HG03575 (cell line): ENCODE results near the gene DYNC1H1.

Source experiments
- ATAC-seq: cut with Tn5 transposase; IDR thresholded peaks from one replicate; pipeline ENCODE4 v1.9.1; 2021; ENCODE audit not compliant: unreplicated experiment, insufficient number of reproducible peaks, low FRiP score; ENCODE audit errors: extremely low read depth

DYNC1H1 gene

DNA sequence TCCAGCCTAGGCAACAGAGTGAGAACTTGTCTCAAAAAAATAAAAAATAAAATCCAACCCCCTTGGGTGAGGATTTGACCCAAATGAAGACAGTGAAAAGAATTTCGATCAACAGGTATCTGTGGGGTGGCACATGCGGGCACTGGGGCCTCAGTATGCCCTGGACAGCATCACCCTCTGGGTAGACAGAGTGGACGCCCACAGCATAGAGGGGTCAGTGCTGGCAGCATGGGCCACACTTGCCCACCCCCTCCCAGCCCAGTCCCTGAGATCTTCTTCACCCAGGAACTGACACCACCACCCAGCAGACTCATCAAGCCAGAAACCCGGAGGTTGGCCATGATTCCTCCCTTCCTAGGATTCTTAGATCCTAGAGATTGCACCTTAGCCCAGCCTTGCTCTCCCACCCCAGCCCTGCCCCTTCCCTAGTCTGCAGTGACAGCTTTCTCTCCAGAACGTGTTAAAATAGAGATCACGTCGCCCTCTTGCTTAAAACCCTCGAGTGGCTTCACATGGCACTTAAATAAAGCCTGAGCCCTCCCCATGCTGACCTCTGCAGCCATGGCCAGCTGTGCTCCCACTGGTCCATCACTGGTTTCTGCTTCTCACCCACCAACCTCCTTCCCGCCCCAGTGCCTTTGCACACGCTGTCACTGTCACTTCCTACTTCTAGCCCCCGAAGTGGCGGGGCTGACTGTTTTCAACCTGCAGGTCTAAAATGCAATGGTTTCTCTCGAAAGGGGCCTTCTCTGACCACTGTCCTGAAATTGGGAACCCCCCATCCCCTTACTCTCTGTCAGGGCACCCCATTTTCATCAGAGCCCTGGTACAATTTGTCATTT, 26.2 kb upstream of the DYNC1H1 start:
- ATAC-seq: no peak

GRCh38 chr14:101939646-101940170, 24.7 kb upstream of the DYNC1H1 start:
- no peak for ATAC-seq

DNA sequence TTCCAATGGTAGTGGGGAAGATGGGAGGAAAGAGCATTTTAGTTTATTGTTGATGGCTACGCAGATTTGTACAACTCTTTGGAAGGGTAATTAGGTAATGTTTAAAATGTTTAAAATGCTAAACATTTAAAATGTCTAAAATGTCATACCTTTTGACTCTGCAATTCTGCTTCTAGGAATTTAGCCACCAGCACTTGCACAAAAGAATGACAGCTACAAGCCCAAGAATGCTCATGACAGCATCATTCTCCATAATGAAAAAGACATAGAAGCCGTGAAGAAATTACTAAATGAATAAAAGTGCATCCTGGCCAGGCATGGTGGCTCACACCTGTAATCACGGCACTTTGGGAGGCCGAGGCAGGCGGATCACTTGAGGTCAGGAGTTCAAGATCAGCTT, 19.9 kb upstream of the DYNC1H1 start:
- no peak for ATAC-seq

DNA sequence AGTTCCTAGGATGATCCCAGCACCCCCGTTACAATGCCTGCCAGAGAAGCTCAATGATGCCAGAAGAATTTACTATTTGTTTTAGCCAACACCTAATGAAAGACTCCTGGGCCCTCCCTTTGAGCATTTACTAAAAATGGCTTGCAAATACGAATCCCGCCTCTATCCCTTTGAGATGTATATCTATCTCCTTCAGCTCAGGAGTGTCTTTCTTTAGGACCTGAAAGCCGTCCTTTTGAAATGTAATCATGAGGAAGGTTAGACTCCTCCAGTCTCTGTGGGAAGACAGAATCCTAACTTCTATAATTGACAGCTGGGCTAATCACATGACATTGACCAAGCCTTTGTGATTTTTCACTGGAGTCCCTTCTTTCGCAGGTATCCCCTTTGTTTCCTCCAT, 19.2 kb upstream of the DYNC1H1 start:
- no peak for ATAC-seq

DNA sequence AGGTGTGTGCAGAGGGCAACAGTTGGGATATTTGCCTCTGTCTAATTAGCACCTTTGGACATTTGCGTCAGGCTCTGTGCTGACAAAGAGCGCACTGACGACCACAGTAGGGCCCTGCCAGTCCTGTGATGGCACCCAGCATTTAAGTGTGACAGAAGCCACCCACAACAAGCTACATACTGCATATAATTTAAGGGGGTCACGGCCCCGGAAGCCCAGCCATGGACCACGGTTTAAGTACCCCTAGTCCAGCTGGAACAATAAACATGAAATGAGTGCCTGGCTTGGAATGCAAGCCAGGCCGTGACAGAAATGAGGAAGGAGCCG, 16.8 kb upstream of the DYNC1H1 start:
- peak; percentile 19 for ATAC-seq

- ATAC-seq: peak; percentile 85
These were observed 16.3 kb upstream of the DYNC1H1 start for GRCh38 chr14:101947904-101948665.

- ATAC-seq: no peak
These were observed 15.6 kb upstream of the DYNC1H1 start for GRCh38 chr14:101948666-101949216.

DNA sequence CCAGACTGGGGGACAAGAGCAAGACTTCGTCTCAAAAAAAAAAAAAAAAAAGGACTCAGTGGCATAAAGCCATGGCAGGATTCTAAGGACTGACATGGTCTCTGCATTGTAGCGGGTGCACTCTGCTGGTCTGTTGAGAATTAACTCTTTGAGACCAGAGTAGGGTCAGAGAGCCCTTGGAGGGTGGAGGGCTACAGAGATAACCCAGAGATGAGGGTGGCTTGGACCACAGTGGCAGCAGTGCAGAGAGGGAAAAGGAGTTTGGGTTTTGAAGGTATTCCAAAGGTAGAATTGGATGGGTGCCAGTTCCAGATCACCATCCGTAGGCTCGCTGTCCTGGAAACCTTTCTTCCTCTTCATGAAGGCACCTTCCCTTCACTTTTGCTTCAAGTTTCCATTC, 14.3 kb upstream of the DYNC1H1 start:
- ATAC-seq: no peak

DNA sequence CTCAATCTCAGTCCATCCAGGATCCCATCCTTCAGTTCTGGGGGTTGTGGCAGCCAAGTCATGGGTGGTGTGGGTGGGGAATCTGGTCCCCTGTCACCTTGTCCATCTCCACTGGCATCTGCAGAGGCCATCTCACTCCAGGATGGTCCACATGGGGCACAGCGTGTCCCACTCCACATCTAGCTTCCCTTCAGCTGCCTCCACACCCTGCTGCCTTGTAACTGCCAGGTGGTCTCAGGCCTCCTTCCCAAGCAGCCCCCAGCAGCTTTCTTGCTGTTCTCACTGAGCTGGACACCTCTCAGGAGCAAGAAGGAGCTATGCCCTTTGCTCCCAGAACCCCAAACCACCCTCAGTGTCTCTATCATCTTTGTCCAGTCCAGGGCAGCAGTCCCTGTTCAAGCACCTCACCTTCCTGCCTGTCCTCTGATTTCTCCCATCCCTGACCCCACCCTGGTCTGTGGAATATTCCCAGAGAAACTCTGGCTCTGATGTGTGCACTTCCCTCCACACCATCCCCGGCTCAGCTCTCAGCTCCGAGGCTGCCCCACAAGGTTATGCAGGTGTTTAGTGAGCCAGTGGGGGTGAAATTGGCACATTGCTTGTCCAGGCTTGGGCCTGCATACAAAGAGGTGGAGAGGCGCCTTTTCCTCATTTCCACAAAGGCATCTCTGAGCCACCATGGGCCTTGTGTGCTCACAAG, 13.7 kb upstream of the DYNC1H1 start:
- no peak for ATAC-seq

DNA sequence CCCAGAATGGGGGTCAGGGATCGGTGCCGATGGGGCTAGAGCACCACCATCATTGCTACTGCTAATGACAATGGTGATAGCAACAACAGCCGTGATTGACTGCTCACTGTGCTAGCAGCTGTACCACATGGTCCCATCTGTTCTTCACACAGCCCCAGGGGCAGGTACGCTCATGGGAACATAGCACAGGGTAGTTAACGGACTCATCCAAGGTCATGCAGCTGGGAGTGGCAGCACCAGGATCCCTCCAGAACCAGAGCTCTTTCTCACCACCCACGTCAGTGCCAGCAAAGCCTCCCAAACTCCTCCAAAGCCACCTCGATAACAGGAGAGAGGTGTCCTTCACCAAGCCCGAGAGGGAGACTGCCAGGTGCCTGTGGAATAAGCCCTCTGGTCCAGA, 11.2 kb upstream of the DYNC1H1 start:
- no peak for ATAC-seq

GRCh38 chr14:101954501-101954900, 9.9 kb upstream of the DYNC1H1 start:
- no peak for ATAC-seq

DNA sequence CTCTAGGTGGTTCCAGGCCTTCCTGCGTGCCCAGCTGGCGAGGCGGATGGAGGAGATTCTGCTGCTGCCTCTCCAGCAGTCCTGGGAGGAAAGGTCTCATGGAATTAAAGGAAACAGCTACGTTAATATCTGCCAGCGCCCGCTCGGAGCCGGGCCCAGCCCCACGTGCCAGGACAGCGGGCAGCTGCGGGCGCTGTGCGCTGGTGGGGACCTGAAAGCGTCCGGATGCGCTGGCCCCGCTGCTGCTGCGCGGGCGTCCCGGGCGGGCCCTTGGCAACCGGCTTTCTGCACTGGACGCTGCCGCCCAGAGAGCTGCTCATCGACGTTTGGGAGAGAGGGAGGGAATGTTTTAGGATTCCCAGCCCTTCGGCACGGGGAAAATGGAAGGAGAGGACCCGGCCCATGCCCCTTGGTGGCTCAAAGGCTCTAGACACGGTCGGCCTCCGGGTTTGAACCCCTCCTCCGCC, 8.6 kb upstream of the DYNC1H1 start:
- ATAC-seq: no peak

GRCh38 chr14:101956179-101956885, 8.0 kb upstream of the DYNC1H1 start:
- no peak for ATAC-seq

DNA sequence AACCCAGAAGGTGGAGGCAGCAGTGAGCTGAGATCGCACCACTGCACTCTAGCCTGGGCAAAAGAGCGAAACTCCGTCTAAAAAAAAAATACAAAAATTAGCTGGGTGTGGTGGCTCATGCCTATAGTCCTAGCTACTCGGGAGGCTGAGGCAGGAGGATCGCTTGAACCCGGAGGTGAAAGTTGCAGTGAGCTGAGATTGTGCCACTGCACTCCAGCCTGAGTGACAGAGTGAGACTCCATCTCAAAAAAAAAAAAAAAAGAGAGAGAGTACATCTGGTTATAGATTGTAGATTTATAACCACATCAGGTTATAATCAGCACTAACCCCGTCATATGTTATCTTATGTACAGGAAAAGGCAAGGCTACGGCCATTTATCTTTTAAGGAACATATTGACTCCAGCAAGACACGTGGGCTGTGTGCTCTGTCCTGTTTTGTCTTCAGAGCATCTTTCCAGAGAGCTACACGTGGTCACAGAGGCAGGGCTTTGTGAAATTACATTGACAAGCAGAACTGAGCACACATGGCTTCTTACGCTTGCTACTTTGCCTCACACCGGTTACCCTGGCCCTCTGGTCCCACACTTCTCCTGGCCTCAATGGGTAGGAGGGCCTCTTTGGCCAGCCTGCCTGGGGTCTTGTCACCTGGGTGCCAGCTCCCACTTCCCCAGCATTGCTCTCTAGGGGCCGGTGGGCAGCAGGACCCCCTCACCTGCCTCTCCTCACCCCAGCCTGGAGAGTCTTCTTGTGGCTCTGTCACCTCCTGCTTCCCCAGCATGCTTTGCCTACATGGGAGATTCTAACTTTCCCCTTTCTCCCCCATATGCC, 6.8 kb upstream of the DYNC1H1 start:
- no peak for ATAC-seq

- no peak for ATAC-seq
These were observed 5.8 kb upstream of the DYNC1H1 start for GRCh38 chr14:101958418-101959180.

- ATAC-seq: no peak
These were observed 5.1 kb upstream of the DYNC1H1 start for GRCh38 chr14:101959277-101959676.

GRCh38 chr14:101960225-101960624, 4.1 kb upstream of the DYNC1H1 start:
- no peak for ATAC-seq
